ENCODE data around the gene THRAP3.

- no peak for TF ChIP-seq CTCF (IDR thresholded peaks at IDR 0.05)
- TF ChIP-seq POLR2AphosphoS5 (IDR thresholded peaks at IDR 0.05) = no peak
These were observed 755 bp upstream of the THRAP3 start for GRCh38 chr1:36223381-36223995.

All from sigmoid colon (tissue), 4 donors.